ENCODE results near the gene RIPPLY1. TPM values are rescaled to one million over a fixed set of nuclear protein-coding genes. Genes with fewer than 3 reads are reported as not detected.

RIPPLY1 gene
- polyA plus RNA-seq, 10 donors, result 0.17 to 0.71 (median 0.44) TPM; not detected in 2

Other genes with a start within 250 kb of the RIPPLY1 start
- gene RNF128, start 176.6 kb downstream of the RIPPLY1 start, polyA plus RNA-seq (ENCODE audit: insufficient read length in 10 of 10), result 1 to 10 TPM in 2 of 10 donors, under 1 TPM in 2, not detected in 6; 0.07 to 1.9 (median 0.83) TPM
- gene TBC1D8B, start 100.7 kb downstream of the RIPPLY1 start, polyA plus RNA-seq (ENCODE audit: insufficient read length in 10 of 10), result 1 to 10 TPM; 5.0 to 8.1 (median 6.5) TPM
- gene CLDN2, start 17.1 kb upstream of the RIPPLY1 start, polyA plus RNA-seq (ENCODE audit: insufficient read length in 10 of 10), result 1 to 10 TPM in 1 of 10 donors, under 1 TPM in 9; 0.19 to 1.3 (median 0.31) TPM
- 10 to 100 TPM; 33.2 to 44.8 (median 39.2) TPM for gene MORC4, start 96.9 kb upstream of the RIPPLY1 start, polyA plus RNA-seq (ENCODE audit: insufficient read length in 10 of 10)
- gene RBM41, start 215.5 kb upstream of the RIPPLY1 start, polyA plus RNA-seq (ENCODE audit: insufficient read length in 10 of 10), result 10 to 100 TPM in 5 of 10 donors, 1 to 10 TPM in 5; 8.4 to 13.0 (median 10.4) TPM